ENCODE data around the gene PCYT2.

- no peak for TF ChIP-seq CTCF (IDR thresholded peaks at IDR 0.05; ENCODE audit: borderline replicate concordance, extremely low read depth, low read length, poor library complexity, severe bottlenecking)
- no peak for TF ChIP-seq EZH2 (IDR thresholded peaks at IDR 0.05; ENCODE audit: borderline replicate concordance, low read depth, low read length, severe bottlenecking)
Measured at GRCh38 chr17:81888105-81888987, 22.9 kb downstream of the PCYT2 start.

Data from DND-41 (cell line).